B cell (primary cell): ENCODE results near the gene ZNF689. TPM values are rescaled to one million over a fixed set of nuclear protein-coding genes. Genes with fewer than 3 reads are reported as not detected.

Experiments used
- ATAC-seq: fragments of 200-7000 bp; cut with Tn5 transposase; one replicate; pipeline ENCODE4 v1.10.0; 2021; ENCODE audit warnings: low read depth, mild to moderate bottlenecking, moderate number of reproducible peaks, moderate library complexity
- CTCF ChIA-PET: fragments of 350-600 bp; sonication (Branson Sonifier 250); formaldehyde crosslinking; loops from one replicate; lab custom pipeline; 2021; ENCODE audit warnings: antibody characterized with exemption, inconsistent platforms; lab: Charles Lee
- POLR2A ChIA-PET: fragments of 350-600 bp; sonication (Branson Sonifier 250); formaldehyde crosslinking; loops from one replicate; lab custom pipeline; 2021; ENCODE audit warnings: antibody characterized with exemption; lab: Charles Lee
- DNase-seq: peaks from one replicate; pipeline ENCODE4 v3.0.0; 2013
- H2AFZ ChIP-seq: 2 replicates; pipeline ENCODE4 v1.6.1; 2012; ENCODE audit warnings: mild to moderate bottlenecking, low read depth, low read length; ENCODE audit not compliant: insufficient read depth, poor library complexity, severe bottlenecking
- H3K27ac ChIP-seq, 2 donors: 1 replicate in 1 of 2; 2 replicates in 1 of 2; pipeline ENCODE4 v1.5.1; 2012 to 2013; ENCODE audit warnings: low read length in 2 of 2, mild to moderate bottlenecking in 2 of 2, moderate library complexity in 1 of 2
- H3K27me3 ChIP-seq, 4 experiments: fragments of 200-600 bp in 1 of 4; sonication (generic) in 1 of 4; replicated peaks in 1 of 4; 1 replicate in 2 of 4; 2 replicates in 2 of 4; pipeline versions ENCODE4 v1.6.1 to v1.7.0; 2013 to 2016; ENCODE audit warnings: low read length in 3 of 4, mild to moderate bottlenecking in 2 of 4, mixed read lengths in 1 of 4, moderate library complexity in 1 of 4; ENCODE audit not compliant: insufficient read depth in 4 of 4, control insufficient read depth in 3 of 4; ENCODE audit errors: control extremely low read depth in 1 of 4
- H3K36me3 ChIP-seq, 2 experiments: replicated peaks in 1 of 2; 1 replicate in 1 of 2; 2 replicates in 1 of 2; pipeline versions ENCODE4 v1.6.1 to v1.7.1; 2013; ENCODE audit warnings: low read length in 1 of 2; ENCODE audit not compliant: insufficient read depth in 2 of 2, control insufficient read depth in 1 of 2; ENCODE audit errors: control extremely low read depth in 1 of 2, extremely low read depth in 1 of 2
- H3K4me1 ChIP-seq, 2 donors: fragments of 200-600 bp in 1 of 2; sonication (generic) in 1 of 2; 1 replicate in 1 of 2; 2 replicates in 1 of 2; pipeline versions ENCODE4 v1.5.1 to v1.6.1; 2013 to 2017; ENCODE audit warnings: low read length in 2 of 2; ENCODE audit not compliant: control insufficient read depth in 2 of 2, insufficient read depth in 2 of 2
- H3K4me2 ChIP-seq: replicated peaks from 2 replicates; pipeline ENCODE3; 2012; ENCODE audit warnings: mild to moderate bottlenecking, low read depth, low read length; ENCODE audit not compliant: poor library complexity, severe bottlenecking
- H3K4me3 ChIP-seq, 5 experiments: fragments of 200-600 bp in 1 of 5; sonication (generic) in 1 of 5; 1 replicate in 3 of 5; 2 replicates in 2 of 5; pipeline versions ENCODE4 v1.5.1 to v1.7.0; 2011 to 2016; ENCODE audit warnings: low read length in 4 of 5, mild to moderate bottlenecking in 4 of 5, low read depth in 2 of 5, control low read depth in 1 of 5, moderate library complexity in 1 of 5; ENCODE audit not compliant: insufficient read depth in 1 of 5; ENCODE audit errors: control extremely low read depth in 1 of 5, extremely low read depth in 1 of 5
- H3K79me2 ChIP-seq: fragments of 200-600 bp; sonication (generic); one replicate; pipeline ENCODE4 v1.6.0; 2016; ENCODE audit warnings: low read length; ENCODE audit not compliant: control insufficient read depth, insufficient read depth
- H3K9ac ChIP-seq: fragments of 200-600 bp; sonication (generic); 2 replicates; pipeline ENCODE4 v1.6.1; 2017; ENCODE audit warnings: mild to moderate bottlenecking, low read length, moderate library complexity
- H3K9me3 ChIP-seq, 3 donors: one replicate each; pipeline versions ENCODE4 v1.6.1 to v1.7.1; 2013; ENCODE audit warnings: low read length in 2 of 3; ENCODE audit not compliant: control insufficient read depth in 2 of 3, insufficient read depth in 1 of 3; ENCODE audit errors: control extremely low read depth in 1 of 3
- H4K20me1 ChIP-seq: 2 replicates; pipeline ENCODE4 v1.6.0; 2012; ENCODE audit warnings: mild to moderate bottlenecking, low read length; ENCODE audit not compliant: insufficient read depth, control insufficient read depth, poor library complexity, severe bottlenecking
- H3K27ac Mint-ChIP-seq: one replicate; pipeline ENCODE4 v1.8.0; 2021; ENCODE audit warnings: mixed read lengths
- H3K27me3 Mint-ChIP-seq: one replicate; pipeline ENCODE4 v1.8.0; 2021; ENCODE audit warnings: mixed read lengths
- H3K4me1 Mint-ChIP-seq: one replicate; pipeline ENCODE4 v1.8.0; 2021; ENCODE audit warnings: mixed read lengths
- H3K4me3 Mint-ChIP-seq: one replicate; pipeline ENCODE4 v1.8.0; 2021; ENCODE audit warnings: mixed read lengths
- H3K9me3 Mint-ChIP-seq: one replicate; pipeline ENCODE4 v1.8.0; 2022; ENCODE audit warnings: mixed read lengths; ENCODE audit not compliant: insufficient read depth
- CTCF ChIP-seq: fragments of 200-600 bp; IDR thresholded peaks from one replicate; pipeline ENCODE4 v1.8.0; 2022; ENCODE audit warnings: antibody characterized with exemption, mild to moderate bottlenecking
- EZH2 ChIP-seq: IDR thresholded peaks from 2 replicates; pipeline ENCODE4 v1.6.1; 2012; ENCODE audit warnings: borderline replicate concordance, low read depth, mild to moderate bottlenecking, moderate library complexity, low read length; ENCODE audit not compliant: insufficient read depth, poor library complexity, severe bottlenecking
- WGBS: methylation state at CpG from one replicate; pipeline ENCODE4 v1.1.5; 2013; ENCODE audit warnings: missing lambda C conversion rate; ENCODE audit not compliant: insufficient coverage; 5-methylcytosine and 5-hydroxymethylcytosine counted together
- intact Hi-C: fragments of 100-400 bp; cut with micrococcal nuclease; formaldehyde crosslinking; loops from one replicate; pipeline ENCODE4 v1.10.0; 2022
- polyA plus RNA-seq: library from polyadenylated mRNA; depleted of rRNA; stranded (reverse); fragments of >200 nt; gene quantifications from 2 replicates; pipeline ENCODE4 v1.2.3, GENCODE V29; 2012
- total RNA-seq, 2 donors: library from RNA; stranded (reverse); fragments of 120-200 nt in 1 of 2; gene quantifications; 1 replicate in 1 of 2; 2 replicates in 1 of 2; pipeline versions ENCODE4 v1.2.3 to v1.2.4, GENCODE V29; 2013 to 2022

The ZNF689 gene
- total and polyA plus RNA-seq, 2 donors (not counting 1 experiment from before 2014, with no cell fraction given) = 8.1 to 12.4 TPM

GRCh38 chr16:30565984-30566383, 44.2 kb downstream of the ZNF689 start:
- intact Hi-C loops = no loop called here
- ChIA-PET CTCF (interaction anchor here (0.6 to 1.9 kb wide), 2 partner anchors 115 to 136 kb away, joined by 3 to 5 read pairs; partner anchors contain the start of gene DCTPP1), POLR2A (interaction anchor here (0.7 to 1.8 kb wide), 3 partner anchors 20 to 495 kb away, joined by 4 to 5 read pairs (median 4); partner anchors contain the start of genes ZNF747 and ZNF785)
- no peak overlapping the region for H3K9ac ChIP-seq
- no peaks in the 10 kb centered on the region for H3K27me3 ChIP-seq
- no peak overlapping the region for H3K4me3 ChIP-seq
- Mint-ChIP-seq H3K9me3 (no peaks in the 10 kb centered on the region), H3K27me3 (no peaks in the 10 kb centered on the region), H3K4me3 (no peak overlapping the region), H3K4me1 (peaks cover 31% of the 10 kb centered on the region), H3K27ac (no peak overlapping the region)
- peaks cover 3% of the 10 kb centered on the region for H3K79me2 ChIP-seq
- H4K20me1 ChIP-seq = no peaks in the 10 kb centered on the region
- 90% methylated on average over 7 of the region's 8 CpGs for WGBS
- ATAC-seq = no peak
- H3K27ac ChIP-seq = no peak overlapping the region
- H3K36me3 ChIP-seq = no peaks in the 10 kb centered on the region
- no peak for TF ChIP-seq EZH2
- no peak for TF ChIP-seq CTCF
- H3K4me2 ChIP-seq = no peak overlapping the region
- peaks cover 27 to 45% of the 10 kb centered on the region in 2 donors for H3K4me1 ChIP-seq
- H3K9me3 ChIP-seq = no peaks in the 10 kb centered on the region
- DNase-seq = no peak
- H2AFZ ChIP-seq = no peak overlapping the region

GRCh38 chr16:30565526-30565925, 44.7 kb downstream of the ZNF689 start:
- intact Hi-C loops = no loop called here
- POLR2A ChIA-PET = interaction anchor here (0.6 to 1.8 kb wide), 4 partner anchors 20 to 495 kb away, joined by 4 to 12 read pairs (median 4); partner anchors contain the start of genes ZNF747 and ZNF785
- WGBS = 71% methylated on average over 5 of the region's 7 CpGs
- Histone ChIP-seq H3K36me3 (no peaks in the 10 kb centered on the region), H2AFZ (no peak overlapping the region), H3K9me3 (no peaks in the 10 kb centered on the region), H3K27me3 (no peaks in the 10 kb centered on the region), H3K4me2 (no peak overlapping the region), H3K4me1 (peaks cover 25 to 42% of the 10 kb centered on the region in 2 donors), H3K9ac (no peak overlapping the region), H4K20me1 (no peaks in the 10 kb centered on the region), H3K27ac (no peak overlapping the region), H3K4me3 (no peak overlapping the region), H3K79me2 (no peaks in the 10 kb centered on the region)
- H3K9me3 Mint-ChIP-seq = no peaks in the 10 kb centered on the region
- DNase-seq (no peak), ATAC-seq (no peak)
- H3K27me3 Mint-ChIP-seq = no peaks in the 10 kb centered on the region
- H3K27ac Mint-ChIP-seq = peak overlapping the region; percentile 26
- TF ChIP-seq EZH2 = no peak
- no peak for TF ChIP-seq CTCF
- peaks cover 31% of the 10 kb centered on the region for H3K4me1 Mint-ChIP-seq
- CTCF ChIA-PET = interaction anchor here (0.5 to 0.6 kb wide), 2 partner anchors 130 to 408 kb away, joined by 3 read pairs; no protein-coding TSS in a partner anchor
- H3K4me3 Mint-ChIP-seq = no peak overlapping the region
